NOMO-1 treated with DMSO at 0.1 percent for 48 hours (cell line): ENCODE measurements around the gene SDCCAG8.
A peak's percentile ranks its signal among the peaks of the same experiment; 100 is the strongest.
"Not testable (repeated sequence)": the region's sequence is repeated elsewhere in the genome, so short reads cannot be mapped to it uniquely, and the experiment has no call there.

Experiments used
- DNase-seq: peaks from one replicate; lab custom pipeline; 2025; ENCODE audit not compliant: unreplicated experiment; lab: John Stamatoyannopoulos, UW

SDCCAG8 gene

DNA sequence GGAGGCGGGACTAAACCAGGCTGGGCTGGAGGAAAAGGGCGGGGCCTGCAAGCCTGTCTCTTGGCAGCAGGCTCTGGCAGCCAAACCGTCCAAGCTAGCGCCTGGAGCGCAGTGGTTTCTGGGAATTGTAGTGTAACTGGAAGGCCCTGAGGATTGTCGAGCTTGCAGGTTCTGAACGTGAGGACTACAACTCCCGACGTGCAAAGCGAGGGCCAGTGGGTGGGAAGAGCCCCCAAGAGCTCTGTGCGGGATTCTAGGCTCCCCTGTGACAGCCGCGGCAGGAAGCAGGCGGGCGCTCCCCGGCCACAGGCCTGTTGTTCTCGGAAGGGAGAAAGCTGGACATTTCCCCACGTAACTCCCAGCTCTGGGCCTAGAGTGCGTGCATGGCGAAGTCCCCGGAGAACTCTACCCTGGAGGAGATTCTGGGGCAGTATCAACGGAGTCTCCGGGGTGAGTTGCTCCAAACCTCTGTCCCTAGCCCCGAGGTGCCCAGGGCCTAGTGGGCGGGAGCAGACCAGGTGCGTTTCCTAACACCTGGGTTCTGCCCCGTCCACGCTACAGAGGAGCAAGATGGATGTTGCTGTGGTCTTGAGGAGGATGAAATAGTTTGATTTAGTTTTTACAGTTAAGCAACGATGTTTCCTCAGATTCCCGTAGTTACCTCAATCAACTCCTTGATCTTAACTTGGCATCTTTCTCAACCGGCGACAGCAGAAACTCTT, at the start of gene SDCCAG8:
Gene SDCCAG8, plus strand, starts transcription at position 251 of the 722 bp plus-strand sequence. Its CDS starts 133 bp downstream, at position 384.
- DNase-seq, result peak; percentile 98

DNA sequence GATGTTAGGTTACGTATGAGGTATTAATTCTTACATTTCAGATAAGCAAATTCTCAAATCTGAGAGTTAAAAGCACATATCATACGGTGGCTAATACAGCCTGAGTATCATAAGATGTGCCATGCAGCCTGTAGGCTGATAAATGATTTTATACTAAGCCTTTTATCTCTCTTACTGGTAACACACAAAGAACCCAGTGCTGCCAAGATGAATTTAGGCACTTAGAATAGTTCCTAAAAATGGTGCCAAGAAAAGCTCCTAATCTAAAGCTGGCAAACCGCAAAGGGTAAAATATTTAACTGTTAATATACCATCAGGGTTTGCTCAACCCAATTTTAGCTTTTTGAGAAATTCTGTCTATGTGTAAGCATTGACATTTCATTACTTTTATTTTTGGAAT, 43.9 kb upstream of the SDCCAG8 start:
- peak; percentile 3 for DNase-seq

DNA sequence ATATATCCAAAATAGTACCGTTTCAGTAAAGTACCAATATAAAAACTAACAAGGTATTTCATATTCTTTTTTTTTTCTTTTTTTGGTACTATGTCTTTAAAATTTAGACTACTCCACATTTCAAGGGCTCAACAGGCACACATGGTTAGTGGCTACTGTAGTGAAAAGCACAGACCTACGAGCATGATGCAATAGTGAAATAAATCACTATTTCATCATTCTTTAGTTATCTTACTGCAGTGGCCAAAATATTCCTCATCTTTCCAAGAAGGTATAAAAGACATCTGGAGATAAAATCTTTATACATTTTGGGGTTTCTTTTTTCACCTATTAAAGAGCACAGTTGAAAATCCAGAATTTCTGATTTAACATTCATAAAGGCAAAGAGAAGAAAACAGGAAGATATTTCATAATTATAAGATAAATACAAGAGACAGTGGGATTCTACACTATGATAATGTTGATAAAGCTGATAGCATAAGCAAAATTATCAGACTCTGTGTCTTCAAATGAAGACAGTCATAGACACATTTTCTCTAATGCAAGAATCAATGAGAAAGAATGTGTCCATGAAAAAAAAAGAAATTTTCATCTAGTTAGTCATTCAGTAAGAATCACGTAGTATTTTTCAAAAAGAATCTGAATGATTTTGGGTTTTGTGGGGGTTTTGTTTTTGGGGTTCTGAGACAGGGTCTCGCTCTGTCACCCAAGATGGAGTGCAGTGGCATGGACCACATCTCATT, 42.6 kb upstream of the SDCCAG8 start:
- peak; percentile 67 for DNase-seq

DNA sequence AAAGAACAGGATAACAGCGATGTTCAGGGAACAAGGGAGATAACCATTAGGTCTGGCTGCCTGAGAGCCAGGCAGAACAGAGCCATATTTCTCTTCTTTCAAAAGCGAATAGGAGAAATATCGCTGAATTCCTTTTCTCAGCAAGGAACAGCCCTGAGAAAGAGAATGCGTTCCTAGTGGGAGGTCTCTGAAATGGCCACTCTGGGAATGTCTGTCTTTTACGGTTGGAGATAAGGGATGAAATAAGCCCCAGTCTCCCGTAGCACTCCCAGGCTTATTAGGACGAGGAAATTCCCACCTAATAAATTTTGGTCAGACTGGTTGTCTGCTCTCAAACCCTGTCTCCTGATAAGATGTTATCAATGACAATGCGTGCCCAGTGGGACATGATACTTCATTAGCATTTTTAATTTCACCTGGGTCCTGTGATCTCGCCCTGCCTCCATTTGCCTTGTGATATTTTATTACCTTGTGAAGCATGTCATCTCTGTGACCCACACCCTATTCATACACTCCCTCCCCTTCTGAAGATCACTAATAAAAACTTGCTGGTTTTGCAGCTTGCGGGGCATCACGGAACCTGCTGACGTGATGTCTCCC, 40.5 kb upstream of the SDCCAG8 start:
- not testable (repeated sequence) for DNase-seq

DNA sequence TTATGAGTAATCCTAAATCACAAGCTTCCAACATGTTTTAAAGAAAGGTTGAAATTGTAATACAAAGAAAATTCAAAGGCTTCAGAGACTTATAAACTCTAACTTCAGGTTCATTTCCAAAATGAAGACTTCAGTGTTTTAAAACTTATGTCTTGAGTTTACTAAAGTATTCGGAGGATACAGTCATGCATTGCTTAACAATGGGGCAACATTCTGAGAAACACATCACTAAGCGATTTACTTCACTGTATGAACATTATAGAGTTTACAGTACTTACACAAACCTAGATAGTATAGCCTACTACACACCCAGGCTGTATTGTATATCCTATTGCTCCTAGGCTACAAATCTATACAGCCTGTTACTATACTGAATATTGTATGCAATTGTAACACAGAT, 39.1 kb upstream of the SDCCAG8 start:
- DNase-seq, result no peak

DNA sequence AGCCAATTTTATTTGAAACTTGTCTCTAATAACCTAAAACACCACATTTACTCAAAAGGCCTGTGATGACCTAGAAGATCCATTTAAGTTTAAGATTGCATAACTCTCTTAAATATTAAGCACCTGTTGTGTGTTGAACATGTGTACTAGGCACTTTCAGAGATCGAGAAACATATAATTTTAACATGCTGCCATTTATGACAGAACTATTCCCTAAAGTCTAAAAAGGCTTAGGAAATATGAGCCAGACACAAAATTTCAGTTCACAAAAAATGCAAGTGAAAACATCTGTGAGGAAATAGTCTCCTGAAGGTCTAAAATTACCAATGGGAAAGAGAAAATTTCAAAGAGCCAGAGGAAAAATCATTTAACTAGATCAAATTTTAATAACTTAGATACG, 38.5 kb upstream of the SDCCAG8 start:
- DNase-seq, result no peak

DNA sequence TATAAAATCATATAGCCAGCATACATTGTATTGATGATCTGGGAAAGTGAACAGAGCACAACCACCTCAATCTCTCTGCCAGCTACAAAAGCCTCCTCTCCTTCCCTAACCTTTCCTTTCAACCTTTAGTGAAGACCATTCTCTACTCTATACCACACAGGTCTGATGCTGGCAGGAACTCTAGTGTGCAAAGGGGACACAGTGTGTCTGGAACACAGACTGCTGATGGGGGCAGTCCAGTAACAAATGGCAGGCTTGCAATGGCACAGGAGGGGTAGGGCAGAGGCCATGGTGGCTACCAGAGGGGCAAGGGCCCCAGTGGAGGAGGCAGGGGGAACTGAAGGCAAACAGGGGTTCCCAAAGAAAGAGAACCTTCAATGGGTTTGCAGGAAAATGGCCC, 37.8 kb upstream of the SDCCAG8 start:
- DNase-seq, result no peak

DNA sequence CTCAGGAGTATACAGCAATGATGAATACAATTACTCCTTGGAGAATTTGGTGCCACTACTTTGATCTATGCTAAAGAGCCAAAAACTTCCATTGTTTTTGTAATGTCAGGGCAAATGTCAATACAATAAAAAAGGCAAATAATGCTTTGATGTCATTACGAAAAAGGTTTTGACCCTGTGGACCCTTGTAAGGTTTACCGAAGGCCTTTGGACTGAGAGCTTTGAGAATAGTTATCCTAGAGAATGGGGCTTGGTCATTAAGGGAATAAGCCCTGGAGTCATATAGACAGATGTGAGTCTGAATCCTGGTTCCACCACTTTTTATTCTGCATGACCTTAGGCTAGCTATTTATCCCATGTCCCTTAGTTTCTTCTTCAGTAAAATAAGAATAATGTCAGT, 28.2 kb upstream of the SDCCAG8 start:
- no peak for DNase-seq

DNA sequence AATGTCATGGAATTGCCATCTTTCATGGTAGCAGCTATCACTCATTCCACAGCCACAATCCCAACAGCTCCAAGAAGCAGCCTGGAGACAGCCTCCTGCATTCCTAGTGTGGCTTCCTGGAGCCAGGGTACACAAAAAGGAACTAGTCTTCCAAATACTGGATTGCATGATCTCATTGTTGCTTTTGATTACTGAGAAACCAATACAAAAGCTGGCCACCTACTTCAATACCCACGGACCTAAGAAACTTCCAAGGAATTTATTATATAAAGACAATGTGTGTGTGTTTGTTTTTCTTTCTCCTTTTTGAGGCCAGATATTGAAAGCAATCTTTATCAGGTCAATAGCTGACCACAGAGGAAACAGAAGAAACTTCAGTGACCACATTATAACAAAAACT, 26.3 kb upstream of the SDCCAG8 start:
- DNase-seq, result no peak

DNA sequence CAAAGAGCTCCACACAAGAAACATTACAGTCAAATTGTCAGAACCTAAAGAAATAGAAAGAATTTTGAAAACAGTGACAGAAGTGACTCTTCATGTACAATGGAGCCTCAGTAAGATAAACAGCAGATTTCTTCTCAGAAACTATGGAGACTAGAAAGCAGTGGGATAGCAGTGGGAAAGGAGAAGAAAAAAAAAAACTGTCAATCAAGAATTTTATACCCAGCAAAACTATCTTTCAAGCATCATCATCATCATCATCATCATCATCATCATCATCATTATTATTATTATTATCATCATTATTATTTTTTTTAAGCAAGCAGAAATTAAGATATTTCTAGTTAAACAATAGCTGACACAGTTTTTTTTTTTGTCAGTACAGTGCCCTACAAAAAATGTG, 24.9 kb upstream of the SDCCAG8 start:
- peak; percentile 36 for DNase-seq

DNA sequence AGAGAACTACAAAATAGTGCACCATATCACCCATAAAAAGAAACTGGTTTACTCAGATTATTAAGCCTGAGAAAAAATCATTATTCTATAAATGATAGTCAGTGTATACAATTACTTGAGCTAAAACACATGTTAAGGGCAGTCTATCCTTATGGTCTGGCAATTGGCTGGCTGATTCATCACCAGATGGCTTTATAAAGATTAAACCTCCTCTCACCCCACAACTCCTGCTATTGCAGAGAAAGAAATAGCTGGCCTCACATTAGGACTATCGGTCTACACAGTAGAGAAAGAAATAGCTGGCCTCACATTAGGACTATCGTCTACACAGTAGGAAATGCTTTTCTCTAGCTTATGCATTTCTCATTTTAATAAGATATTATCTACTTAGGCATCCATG, 21.9 kb upstream of the SDCCAG8 start:
- no peak for DNase-seq

DNA sequence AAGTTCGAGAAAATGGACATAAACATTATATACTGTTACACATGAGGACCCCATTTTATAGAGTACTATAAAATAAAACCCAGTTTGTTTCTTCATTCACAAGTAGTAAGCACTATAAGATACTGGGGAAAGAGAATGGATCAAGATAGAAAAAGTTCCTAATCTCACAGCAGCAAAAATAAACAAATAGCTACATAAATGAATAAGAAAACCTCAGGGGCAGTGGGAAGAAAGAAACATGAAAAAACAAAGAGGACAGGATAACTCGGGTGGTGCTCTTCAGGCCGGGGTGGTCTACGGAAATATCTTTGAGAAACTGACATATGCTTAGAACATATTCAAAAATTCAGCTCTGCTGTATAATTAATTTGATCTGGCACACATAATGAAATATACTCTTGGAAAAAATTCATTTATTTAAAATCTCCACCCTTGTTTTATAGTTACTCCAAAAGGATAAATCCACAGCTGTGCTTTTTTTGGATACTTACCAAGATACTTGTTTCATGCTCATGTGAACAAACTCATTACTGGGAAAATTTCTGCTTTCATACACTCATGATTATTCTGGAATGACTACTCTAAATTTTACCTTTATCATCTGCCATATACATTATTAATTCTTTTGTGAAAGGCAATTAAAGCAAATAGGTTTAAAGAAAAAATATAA, 20.7 kb upstream of the SDCCAG8 start:
- DNase-seq, result no peak

DNA sequence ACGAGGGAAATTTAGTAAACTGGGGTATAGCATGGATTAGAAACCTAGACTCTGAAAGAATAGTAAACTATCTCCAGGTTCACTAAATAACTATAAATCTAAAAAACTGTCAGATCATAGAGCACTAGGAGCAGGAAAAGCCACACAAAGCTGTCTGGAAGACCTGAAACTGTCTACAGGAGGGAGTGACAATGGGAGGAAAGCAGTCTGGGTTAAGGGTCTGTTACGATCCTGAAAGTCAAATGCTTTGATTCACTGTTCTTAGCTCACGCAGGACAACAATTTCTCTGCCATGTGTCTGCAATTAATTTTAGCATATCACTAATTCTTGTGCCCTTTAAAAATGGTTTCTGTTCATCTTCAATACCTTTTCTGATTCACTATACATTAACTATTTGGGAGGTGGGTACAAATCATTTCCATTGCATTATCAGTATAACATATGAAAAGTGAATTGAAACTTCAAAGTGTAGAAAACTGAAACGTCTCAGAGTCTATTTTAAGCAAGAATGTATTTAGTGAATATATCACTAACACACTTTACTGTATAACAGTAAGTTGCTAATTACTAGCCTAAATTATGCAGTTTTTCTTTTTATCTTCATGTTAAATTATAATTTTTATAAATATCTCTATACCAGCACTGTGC, 19.1 kb upstream of the SDCCAG8 start:
- DNase-seq, result no peak

DNA sequence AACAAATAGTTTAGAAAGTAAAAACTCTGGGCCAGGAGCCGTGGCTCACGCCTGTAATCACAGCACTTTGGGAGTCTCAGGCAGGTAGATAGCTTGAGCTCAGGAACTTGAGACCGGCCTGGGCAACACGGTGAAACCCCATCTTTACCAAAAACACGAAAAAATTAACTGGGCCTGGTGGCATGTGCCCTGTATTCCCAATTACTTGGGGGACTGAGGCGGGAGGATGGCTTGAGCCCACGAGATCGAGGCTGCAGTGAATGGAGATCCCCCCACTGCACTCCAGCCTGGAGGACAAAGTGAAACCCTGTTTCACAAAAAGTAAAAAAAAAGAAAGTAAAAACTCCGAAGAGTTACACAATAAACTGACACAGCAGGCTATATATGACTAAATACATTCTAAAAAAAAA, 11.4 kb upstream of the SDCCAG8 start:
- peak; percentile 47 for DNase-seq

DNA sequence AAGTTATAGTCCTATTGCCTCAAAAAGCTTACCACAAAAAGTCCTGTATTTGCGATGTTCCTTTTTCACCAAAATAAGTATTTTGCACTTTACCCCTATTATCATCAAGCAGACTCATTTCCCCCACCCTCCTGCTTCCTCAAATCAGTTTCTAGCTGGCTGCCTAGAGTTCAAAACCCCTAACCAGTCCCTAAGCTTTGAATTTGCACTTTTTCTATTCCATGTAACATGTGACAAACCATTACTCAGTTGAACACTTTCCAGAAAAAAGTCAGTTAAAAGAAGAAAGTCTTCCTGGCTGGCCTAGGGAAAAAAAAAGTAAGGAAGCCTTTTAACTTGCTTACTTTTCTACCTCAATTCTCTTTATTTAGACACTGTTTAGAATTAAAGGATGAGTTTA, 8.9 kb upstream of the SDCCAG8 start:
- peak; percentile 89 for DNase-seq

DNA sequence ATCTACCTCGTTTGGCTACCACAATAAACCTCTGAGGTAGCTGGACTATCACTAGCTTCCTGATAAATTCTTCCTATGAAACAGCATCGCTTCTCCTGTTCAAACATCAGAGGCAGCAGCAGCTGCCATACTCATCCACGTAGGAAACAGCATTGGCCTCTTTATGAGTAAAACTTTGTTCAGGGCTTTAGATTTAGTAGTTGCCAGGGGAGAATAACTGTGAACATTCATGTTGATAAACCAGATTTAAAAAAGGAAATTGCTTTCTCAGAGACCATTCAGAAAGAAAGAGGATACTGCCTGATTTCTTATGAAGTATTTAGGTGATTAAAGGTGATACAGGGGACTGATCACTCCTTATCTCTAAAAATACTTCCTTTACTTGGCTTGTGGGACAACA, 7.9 kb upstream of the SDCCAG8 start:
- no peak for DNase-seq

DNA sequence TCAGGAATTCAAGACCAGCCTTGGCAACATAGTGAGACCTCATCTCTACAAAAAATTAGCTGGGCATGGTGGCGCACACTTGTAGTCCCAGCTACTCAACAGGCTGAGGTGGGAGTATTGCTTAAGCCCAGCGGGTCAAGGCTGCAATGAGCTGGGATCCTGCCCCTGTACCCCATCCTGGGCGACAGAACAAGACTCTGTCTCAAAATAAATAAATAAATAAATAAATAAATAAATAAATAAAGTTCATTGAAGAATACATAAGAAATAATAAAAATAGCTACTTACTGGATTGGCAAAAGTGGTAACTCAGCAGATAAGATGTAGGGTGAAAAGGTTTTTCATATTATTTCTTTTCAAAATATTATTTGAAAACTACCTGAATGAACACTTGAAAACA, 6.6 kb upstream of the SDCCAG8 start:
- DNase-seq, result no peak

DNA sequence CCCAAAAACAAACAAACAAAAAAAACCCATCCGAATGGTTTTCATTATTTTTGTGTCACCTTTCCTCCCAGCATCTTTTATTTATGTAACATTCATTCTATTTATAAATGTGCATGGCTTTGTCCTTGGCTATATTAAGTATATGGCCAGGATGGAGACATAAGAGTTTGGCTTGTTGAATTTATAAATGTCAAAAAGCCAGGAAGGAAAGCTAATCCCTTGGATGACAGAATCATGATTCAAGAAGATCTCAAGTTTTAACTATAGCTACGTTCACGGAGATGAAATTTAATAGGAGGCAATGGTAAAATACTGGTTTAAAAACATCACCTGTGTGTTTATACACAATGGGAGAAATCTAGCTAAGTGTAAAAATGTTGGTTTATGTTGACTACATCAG, 5.7 kb upstream of the SDCCAG8 start:
- DNase-seq, result no peak

DNA sequence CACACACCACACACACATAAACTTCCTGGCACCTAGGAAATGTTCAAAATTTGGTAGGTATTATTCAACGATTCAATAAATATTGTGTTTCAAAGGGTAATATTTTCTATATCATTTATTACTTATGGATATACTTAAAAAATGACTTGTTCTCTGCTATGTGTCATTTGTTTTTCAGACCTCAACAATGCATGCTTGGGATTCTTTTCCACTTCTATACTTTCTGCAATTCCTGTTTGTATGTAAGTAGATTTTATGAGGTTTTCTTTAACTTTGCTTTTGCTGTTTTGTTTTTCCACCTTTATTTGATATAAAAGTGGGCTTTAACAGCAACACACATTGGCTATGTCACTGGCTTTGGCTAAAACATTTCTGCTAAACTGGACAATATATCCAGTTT, 4.3 kb upstream of the SDCCAG8 start:
- no peak for DNase-seq

DNA sequence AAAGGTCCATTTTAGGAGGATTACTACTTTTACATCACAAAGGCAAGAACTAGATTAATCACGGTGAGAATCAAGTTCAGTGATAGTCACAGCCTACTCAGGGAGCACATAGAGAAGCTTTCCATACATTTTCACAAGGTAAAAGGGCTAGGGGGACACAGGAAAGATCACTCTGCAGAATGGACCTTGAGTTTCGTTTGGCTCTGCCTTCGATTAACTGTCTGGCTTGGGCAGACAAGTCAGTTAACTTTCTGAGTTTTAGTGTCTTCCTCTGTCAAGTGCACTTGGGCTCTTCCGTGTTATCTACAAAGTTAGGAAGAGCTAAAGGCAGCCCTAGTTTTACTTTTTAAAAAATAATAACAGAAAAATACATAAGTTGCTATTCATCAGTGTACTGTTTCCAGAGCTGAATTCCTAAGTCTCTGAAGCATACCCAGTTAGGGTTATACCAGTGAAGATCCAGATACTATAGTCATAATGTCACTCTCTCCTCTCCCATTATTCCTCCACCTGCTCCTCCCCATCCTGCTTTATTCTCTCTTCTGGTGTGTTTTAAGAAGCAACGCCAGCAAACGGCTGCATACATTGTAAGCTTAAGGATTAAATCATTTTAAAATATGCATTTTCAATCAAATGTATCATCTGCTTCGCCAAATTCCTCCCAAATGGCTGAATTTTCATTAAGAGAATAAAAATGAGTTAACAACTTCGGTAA, 2.5 kb upstream of the SDCCAG8 start:
- DNase-seq, result no peak

DNA sequence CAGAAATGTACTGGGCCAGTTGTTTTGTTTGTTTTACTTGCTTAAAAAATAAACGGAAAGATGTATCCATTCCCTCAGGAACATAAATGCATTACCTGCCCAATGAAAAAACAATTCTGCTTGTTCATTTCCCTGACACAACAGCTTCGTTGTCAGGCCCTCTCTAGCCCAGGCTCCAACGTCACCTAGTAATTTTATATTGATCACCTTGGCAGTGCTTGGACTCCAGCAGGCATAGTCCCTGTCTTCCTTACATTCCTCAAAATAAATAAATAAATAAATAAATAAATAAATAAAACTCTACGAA, 2.0 kb upstream of the SDCCAG8 start:
- DNase-seq, result peak; percentile 27
